GM21526 (cell line): ENCODE data around the gene ATP6V1C2.
"Not testable (repeated sequence)": the region's sequence is repeated elsewhere in the genome, so short reads cannot be mapped to it uniquely, and the experiment has no call there.

Source experiments
- ATAC-seq: cut with Tn5 transposase; IDR thresholded peaks from one replicate; pipeline ENCODE4 v1.9.1; 2021; ENCODE audit warnings: moderate library complexity; ENCODE audit not compliant: unreplicated experiment, low FRiP score

Gene ATP6V1C2

GRCh38 chr2:10811517-10811916, 90.1 kb downstream of the ATP6V1C2 start:
- no peak for ATAC-seq

GRCh38 chr2:10812362-10813162, 91.1 kb downstream of the ATP6V1C2 start, which contains the start of gene PDIA6:
PDIA6 (minus strand) TSS chr2:10812785; CDS start chr2:10812696, 89 bp downstream.
- peak; percentile 88 for ATAC-seq

- not testable (repeated sequence) for ATAC-seq
These were observed 92.0 kb downstream of the ATP6V1C2 start for GRCh38 chr2:10813163-10814138.

- ATAC-seq = no peak
These were observed 92.7 kb downstream of the ATP6V1C2 start for GRCh38 chr2:10814142-10814541.

- ATAC-seq = no peak
These were observed 93.3 kb downstream of the ATP6V1C2 start for GRCh38 chr2:10814571-10815331.

GRCh38 chr2:10817413-10817812, 96.0 kb downstream of the ATP6V1C2 start:
- ATAC-seq = no peak

GRCh38 chr2:10818305-10818704, 96.9 kb downstream of the ATP6V1C2 start:
- ATAC-seq = not testable (repeated sequence)

- ATAC-seq = no peak
These were observed 97.6 kb downstream of the ATP6V1C2 start for GRCh38 chr2:10818984-10819383.

- ATAC-seq = no peak
These were observed 98.4 kb downstream of the ATP6V1C2 start for GRCh38 chr2:10819714-10820314.

- no peak for ATAC-seq
These were observed 99.1 kb downstream of the ATP6V1C2 start for GRCh38 chr2:10820562-10820961.

- no peak for ATAC-seq
These were observed 99.7 kb downstream of the ATP6V1C2 start for GRCh38 chr2:10820978-10821695.

GRCh38 chr2:10824191-10824590, 102.8 kb downstream of the ATP6V1C2 start:
- no peak for ATAC-seq

- ATAC-seq = no peak
These were observed 104.6 kb downstream of the ATP6V1C2 start for GRCh38 chr2:10826026-10826425.

GRCh38 chr2:10826625-10827024, 105.2 kb downstream of the ATP6V1C2 start:
- no peak for ATAC-seq

GRCh38 chr2:10828346-10828745, 106.9 kb downstream of the ATP6V1C2 start:
- no peak for ATAC-seq

GRCh38 chr2:10829299-10829698, 107.9 kb downstream of the ATP6V1C2 start:
- ATAC-seq = no peak

GRCh38 chr2:10830203-10830602, 108.8 kb downstream of the ATP6V1C2 start:
- no peak for ATAC-seq

GRCh38 chr2:10830641-10831399, 109.4 kb downstream of the ATP6V1C2 start:
- ATAC-seq = no peak
